Activated CD4-positive, CD25-positive, alpha-beta regulatory T cell treated with anti-CD3 and anti-CD28 coated beads, Interleukin-2, amount 50 U/mL, for 72 hours (primary cell): ENCODE results near the gene SPEN.
"Not testable (repeated sequence)": the region's sequence is repeated elsewhere in the genome, so short reads cannot be mapped to it uniquely, and the experiment has no call there.

Source experiments
- DNase-seq: peaks from one replicate; pipeline ENCODE4 v3.0.0; 2021

SPEN gene

DNA sequence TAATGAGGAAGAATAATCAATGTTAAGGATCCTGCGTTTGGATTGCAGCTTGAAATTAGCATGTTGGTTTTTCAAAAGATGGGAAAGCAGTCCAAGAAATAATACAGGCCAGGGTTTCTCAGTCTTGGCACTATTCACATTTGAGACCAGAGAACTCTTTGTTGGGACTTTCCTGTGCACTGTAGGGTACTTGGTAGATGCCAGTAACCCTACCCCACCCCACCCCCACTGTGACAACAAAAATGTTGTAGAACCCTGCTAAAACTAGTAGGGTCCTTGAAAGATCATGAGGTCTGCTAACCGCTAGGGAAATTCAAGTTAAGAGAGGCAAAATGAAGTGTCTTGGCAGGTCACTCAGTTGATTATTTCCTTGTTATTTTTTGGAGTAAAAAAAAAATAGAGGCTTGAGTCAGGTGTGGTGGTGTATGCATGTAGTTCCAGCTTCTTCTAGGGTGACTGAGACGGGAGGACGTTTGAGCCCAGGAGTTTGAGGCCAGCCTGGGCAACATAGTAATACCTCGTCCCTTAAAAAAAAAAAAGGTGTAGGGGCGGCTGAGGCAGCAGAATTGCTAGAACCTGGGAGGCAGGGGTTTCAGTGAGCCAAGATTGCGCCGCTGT, 53.3 kb downstream of the SPEN start:
- DNase-seq = no peak

DNA sequence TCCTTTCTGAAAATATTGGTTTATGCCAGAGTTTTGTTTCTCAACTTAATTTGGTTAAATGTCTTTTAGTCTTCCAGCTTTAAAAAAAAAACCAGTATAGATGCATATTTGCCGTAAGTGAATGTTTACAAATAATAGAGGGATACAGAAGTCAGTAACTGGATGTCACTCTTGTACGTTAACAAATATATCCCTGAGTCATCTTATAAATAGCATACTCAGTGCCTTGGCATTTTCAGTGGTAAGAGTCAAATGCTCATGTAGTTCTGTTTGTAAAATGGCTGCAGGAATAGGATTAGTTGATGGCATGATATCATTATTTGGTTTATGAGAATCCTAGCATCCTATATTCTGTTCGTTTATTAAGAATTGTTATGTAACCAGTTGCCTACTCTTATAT, 55.4 kb downstream of the SPEN start:
- no peak for DNase-seq

DNA sequence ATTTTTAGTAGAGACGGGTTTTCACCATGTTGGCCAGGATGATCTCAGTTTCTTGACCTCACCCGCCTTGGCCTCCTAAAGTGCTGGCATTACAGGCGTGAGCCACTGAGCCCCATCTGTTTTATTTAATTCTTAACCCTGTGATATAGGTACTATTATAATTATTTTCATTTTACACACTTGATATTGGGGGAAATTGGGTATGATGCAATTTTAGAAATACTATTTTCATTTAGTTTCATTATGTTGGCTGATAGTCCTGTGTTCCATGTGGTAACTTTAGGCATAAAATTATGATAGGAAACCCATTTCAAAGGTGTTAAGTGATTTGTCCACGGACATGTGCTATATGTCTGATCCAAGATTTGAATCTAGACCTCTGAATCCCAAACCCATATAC, 61.1 kb downstream of the SPEN start:
- no peak for DNase-seq

DNA sequence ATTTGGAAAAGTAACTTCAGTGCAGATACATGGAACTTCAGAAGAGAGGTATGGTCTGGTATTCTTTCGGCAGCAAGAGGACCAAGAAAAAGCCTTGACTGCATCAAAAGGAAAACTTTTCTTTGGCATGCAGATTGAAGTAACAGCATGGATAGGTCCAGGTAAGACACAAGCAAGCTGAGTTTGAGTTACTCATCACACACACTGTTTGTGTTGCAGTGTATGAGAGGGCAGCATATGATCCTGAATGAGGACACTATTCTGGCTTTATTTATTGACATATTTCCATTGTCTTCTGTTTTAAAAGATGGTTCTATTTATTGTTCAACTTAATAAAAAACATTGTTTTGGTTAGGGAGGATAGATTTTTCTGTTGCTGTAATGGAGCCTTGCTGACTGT, 63.6 kb downstream of the SPEN start:
- DNase-seq = no peak

GRCh38 chr1:15911927-15912326, 64.4 kb downstream of the SPEN start:
- DNase-seq = no peak

GRCh38 chr1:15913607-15914006, 66.1 kb downstream of the SPEN start:
- not testable (repeated sequence) for DNase-seq

DNA sequence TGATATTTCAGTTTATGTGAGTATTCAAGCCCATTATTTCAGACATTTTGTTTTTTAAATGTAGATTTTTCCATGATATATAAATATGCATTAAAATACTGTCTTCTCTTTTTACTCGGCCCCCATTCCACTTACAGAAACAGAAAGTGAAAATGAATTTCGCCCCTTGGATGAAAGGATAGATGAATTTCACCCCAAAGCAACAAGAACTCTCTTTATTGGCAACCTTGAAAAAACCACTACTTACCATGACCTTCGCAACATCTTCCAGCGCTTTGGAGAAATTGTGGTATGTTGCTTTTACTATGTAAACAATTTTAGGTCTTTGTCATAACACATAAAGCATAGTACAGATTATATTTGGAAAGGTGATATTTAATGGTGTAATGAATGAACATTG, 68.5 kb downstream of the SPEN start:
- no peak for DNase-seq

DNA sequence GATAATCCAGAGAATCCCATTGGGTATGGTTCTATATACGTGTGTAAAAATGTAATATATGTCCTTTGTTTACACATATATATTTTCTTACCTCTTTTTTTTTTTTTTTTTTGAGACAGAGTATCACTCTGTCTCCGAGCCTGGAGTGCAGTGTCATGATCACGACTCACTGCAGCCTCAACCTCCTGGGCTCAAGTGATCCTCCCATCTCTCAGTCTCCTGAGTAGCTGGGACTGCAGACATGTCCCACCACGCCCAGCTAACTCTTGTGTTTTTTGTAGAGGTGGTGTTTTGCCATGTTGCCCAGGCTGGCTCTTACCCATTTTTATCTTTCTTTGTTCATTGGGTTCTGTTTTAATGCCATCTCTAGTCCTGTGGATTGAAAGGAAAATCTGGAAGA, 68.9 kb downstream of the SPEN start:
- no peak for DNase-seq

DNA sequence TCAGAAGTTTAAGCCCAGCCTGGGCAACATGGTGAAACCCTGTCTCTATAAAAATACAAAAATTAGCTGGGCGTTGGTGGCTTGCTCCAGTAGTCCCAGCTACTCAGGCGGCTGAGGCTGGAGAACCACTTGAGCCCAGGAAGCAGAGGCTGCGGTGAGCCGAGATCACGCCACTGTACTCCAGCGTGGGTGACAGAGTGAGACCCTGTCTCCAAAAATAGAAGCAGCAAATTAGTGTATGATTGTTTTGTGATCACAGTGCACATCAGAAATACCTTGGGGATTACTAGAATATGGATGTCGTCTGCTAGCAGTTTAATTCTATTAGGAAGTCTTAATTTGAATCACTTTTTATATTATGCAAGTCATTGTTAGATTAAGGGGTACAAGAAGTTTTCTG, 69.4 kb downstream of the SPEN start:
- no peak for DNase-seq

DNA sequence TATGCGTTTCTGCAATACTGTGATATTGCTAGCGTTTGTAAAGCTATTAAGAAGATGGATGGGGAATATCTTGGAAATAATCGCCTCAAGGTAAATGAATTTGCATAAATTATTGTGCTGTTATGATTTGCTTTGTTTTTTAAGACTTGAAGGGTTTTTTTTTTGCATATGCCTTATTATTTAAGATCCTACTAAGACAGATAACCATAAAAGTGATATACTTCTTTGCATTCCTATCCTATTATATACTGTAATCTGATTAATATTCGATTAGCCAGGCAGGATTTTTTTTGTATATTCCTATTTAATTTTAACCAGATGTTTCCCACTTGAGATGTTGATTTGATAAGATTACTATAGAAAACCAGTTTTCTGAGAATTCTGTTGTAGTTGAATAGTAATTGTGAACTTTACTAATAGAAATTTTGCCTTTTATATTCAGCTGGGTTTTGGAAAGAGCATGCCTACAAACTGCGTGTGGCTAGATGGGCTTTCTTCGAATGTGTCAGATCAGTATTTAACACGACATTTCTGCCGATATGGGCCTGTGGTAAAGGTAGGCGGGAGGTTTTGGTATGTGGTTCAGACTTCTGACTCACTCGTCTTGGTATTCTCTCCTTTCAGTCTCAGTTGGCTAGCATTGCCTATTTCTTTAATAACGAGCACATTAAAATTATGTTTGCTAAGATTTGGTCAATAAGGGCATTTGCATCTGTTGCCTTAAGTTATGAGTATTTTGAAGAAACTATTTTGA, 71.6 kb downstream of the SPEN start:
- DNase-seq = no peak

GRCh38 chr1:15923241-15923640, 75.7 kb downstream of the SPEN start:
- DNase-seq = no peak

DNA sequence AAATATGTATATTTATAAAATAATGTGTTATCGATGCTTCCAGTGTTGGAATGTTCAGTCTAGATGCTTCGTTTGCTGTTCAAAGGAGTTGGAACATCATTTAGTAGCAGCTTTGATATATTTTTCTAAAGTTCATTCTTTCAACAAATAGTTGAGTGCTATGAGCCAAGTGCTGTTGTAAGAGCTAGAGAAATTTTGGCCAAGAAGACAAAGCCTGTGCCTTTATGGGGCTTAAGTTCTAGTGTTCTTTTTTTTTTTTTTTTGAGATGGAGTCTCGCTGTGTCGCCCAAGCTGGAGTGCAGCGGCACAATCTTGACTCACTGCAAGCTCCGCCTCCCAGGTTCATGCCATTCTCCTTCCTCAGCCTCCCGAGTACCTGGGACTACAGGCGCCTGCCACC, 78.9 kb downstream of the SPEN start:
- DNase-seq = not testable (repeated sequence)

- DNase-seq = no peak
Measured at GRCh38 chr1:15928971-15929965, 81.8 kb downstream of the SPEN start.

- no peak for DNase-seq
Measured at GRCh38 chr1:15931401-15931800, 83.9 kb downstream of the SPEN start.

DNA sequence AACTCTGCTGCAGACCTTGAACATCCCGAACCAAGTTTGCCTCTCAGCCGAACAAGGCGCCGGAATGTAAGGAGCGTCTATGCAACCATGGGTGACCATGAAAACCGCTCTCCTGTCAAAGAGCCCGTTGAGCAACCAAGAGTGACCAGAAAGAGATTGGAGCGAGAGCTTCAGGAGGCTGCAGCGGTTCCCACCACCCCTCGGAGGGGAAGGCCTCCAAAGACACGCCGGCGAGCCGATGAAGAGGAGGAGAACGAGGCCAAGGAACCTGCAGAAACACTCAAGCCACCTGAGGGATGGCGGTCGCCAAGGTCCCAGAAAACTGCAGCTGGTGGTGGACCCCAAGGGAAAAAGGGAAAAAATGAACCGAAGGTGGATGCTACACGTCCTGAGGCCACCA, 84.4 kb downstream of the SPEN start:
- no peak for DNase-seq

GRCh38 chr1:15932612-15933011, 85.1 kb downstream of the SPEN start:
- no peak for DNase-seq

- no peak for DNase-seq
Measured at GRCh38 chr1:15933684-15934083, 86.2 kb downstream of the SPEN start.

DNA sequence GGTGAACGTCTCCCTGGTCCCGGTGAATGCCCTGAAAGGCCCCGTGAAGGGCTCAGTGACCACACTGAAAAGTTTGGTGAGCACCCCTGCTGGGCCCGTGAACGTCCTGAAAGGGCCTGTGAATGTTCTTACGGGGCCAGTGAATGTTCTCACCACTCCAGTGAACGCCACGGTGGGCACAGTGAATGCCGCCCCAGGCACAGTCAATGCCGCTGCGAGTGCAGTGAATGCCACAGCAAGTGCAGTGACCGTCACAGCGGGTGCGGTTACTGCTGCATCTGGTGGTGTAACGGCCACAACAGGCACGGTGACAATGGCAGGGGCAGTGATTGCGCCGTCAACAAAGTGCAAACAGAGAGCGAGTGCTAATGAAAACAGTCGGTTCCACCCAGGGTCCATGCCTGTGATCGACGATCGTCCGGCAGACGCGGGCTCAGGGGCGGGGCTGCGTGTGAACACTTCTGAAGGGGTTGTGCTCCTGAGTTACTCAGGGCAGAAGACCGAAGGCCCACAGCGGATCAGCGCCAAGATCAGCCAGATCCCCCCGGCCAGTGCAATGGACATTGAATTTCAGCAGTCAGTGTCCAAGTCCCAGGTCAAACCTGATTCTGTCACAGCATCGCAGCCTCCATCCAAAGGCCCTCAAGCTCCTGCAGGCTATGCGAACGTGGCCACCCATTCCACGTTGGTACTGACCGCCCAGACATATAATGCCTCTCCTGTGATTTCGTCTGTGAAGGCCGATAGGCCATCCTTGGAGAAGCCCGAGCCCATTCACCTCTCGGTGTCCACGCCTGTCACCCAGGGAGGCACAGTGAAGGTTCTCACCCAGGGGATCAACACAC, 86.9 kb downstream of the SPEN start:
- DNase-seq = no peak

DNA sequence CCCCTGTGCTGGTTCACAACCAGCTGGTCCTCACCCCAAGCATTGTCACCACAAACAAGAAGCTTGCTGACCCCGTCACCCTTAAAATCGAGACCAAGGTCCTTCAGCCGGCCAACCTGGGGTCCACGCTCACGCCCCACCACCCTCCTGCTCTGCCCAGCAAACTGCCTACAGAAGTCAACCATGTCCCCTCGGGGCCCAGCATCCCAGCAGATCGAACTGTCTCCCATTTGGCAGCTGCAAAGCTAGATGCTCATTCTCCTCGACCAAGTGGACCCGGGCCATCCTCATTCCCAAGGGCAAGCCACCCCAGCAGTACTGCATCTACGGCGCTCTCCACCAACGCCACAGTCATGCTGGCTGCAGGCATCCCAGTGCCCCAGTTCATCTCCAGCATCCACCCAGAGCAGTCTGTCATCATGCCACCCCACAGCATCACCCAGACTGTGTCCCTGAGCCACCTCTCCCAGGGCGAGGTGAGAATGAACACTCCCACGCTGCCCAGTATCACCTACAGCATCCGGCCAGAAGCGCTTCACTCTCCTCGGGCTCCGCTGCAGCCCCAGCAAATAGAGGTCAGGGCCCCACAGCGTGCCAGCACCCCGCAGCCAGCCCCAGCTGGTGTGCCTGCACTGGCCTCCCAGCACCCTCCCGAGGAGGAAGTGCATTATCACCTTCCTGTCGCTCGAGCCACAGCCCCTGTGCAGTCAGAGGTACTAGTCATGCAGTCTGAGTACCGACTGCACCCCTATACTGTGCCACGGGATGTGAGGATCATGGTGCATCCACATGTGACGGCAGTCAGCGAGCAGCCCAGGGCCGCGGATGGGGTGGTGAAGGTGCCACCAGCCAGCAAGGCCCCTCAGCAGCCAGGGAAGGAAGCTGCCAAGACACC, 87.8 kb downstream of the SPEN start:
- DNase-seq = no peak

DNA sequence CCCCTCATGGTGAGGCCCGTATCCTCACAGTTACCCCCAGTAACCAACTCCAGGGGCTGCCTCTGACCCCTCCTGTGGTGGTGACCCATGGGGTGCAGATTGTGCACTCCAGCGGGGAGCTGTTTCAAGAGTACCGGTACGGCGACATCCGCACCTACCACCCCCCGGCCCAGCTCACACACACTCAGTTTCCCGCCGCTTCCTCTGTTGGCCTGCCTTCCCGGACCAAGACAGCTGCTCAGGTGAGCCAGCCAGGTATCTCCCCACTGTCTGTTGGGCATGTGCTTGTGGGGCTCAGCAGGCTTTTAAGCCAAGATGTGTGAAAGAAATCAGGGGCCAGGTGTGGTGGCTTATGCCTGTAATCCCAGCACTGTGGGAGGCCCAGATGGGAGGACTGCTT, 88.5 kb downstream of the SPEN start:
- no peak for DNase-seq

- no peak for DNase-seq
Measured at GRCh38 chr1:15937146-15937545, 89.6 kb downstream of the SPEN start.
